MCF 10A (cell line): Measurements from ENCODE around the gene NIN. TPM values are rescaled to one million over a fixed set of nuclear protein-coding genes. Genes with fewer than 3 reads are reported as not detected.

Experiments used
- BruUV-seq: library from RNA; stranded (reverse); fragments of 400-500 nt; replicated peaks from 2 replicates; lab custom pipeline; 2021; lab: Mats Ljungman, UMichigan
- CTCF ChIA-PET: fragments of 300-600 bp; sonication (Branson Sonifier 250); formaldehyde crosslinking; extraction: SDS; loops from one replicate; lab custom pipeline; 2021; ENCODE audit warnings: antibody characterized with exemption, inconsistent platforms; lab: Yijun Ruan, JAX
- POLR2A ChIA-PET: fragments of 300-600, 350-650 bp; sonication (Branson Sonifier 250); formaldehyde crosslinking; extraction: SDS; loops from one replicate; lab custom pipeline; 2020; ENCODE audit warnings: antibody characterized with exemption, inconsistent platforms; lab: Yijun Ruan, JAX
- DNase-seq: peaks from one replicate; pipeline ENCODE4 v3.0.0-alpha.2; 2018; ENCODE audit not compliant: unreplicated experiment
- H3K27ac Mint-ChIP-seq: one replicate; pipeline ENCODE4 v1.8.0; 2022; ENCODE audit warnings: mild to moderate bottlenecking, low read depth, mixed read lengths; ENCODE audit not compliant: unreplicated experiment
- H3K27me3 Mint-ChIP-seq: one replicate; pipeline ENCODE4 v1.8.0; 2022; ENCODE audit warnings: mixed read lengths; ENCODE audit not compliant: insufficient read depth, unreplicated experiment
- H3K36me3 Mint-ChIP-seq: one replicate; pipeline ENCODE4 v1.8.0; 2022; ENCODE audit warnings: mild to moderate bottlenecking, moderate library complexity, mixed read lengths; ENCODE audit not compliant: insufficient read depth, unreplicated experiment
- H3K4me1 Mint-ChIP-seq: one replicate; pipeline ENCODE4 v1.8.0; 2022; ENCODE audit warnings: mixed read lengths; ENCODE audit not compliant: insufficient read depth, unreplicated experiment
- H3K4me3 Mint-ChIP-seq: one replicate; pipeline ENCODE4 v1.8.0; 2022; ENCODE audit warnings: mild to moderate bottlenecking, moderate library complexity, mixed read lengths; ENCODE audit not compliant: unreplicated experiment
- H3K9me3 Mint-ChIP-seq: one replicate; pipeline ENCODE4 v1.8.0; 2022; ENCODE audit warnings: mixed read lengths; ENCODE audit not compliant: unreplicated experiment
- intact Hi-C: fragments of 100-400 bp; cut with micrococcal nuclease; formaldehyde crosslinking; loops from 2 replicates; pipeline ENCODE4 v1.14.1; 2022
- total RNA-seq: library from RNA; stranded (reverse); gene quantifications from 2 replicates; pipeline ENCODE4 v1.2.3, GENCODE V29; 2022
- TF ChIP-seq, protein P1 (sequence below): fragments of 200-600 bp; IDR thresholded peaks from one replicate; pipeline ENCODE4 v1.8.0; 2022; ENCODE audit warnings: antibody characterized with exemption, mild to moderate bottlenecking; ENCODE audit not compliant: unreplicated experiment

The NIN gene
- total RNA-seq, 1 experiment from 2014 or later, result 33.0 TPM

DNA sequence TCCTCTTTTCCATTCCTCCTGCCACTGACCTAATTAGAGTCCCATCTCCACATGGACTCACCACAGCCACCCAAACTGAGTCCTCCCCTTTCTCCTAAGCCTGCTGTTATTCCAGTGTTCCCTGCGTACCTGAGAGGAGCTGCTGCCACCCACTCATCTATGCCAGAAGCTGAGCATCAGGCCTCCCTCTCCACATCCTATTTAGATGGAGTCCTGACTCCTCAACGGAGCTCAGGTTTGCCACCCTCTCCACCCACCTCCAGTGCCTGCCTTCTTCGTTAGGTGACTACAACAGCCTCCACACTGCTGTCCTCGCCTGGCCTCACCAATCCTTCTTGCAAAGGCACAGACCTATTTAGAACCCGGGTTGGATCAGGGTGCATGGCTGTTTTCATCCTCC is 25.7 kb upstream of the NIN start:
- ChIA-PET POLR2A (no interaction called here), CTCF (interaction anchor here (0.6 to 1.3 kb wide), 5 partner anchors 9 to 1371 kb away, joined by 3 to 5 read pairs (median 4); no protein-coding TSS in a partner anchor)
- peaks cover 6% of the 10 kb centered on the region for H3K36me3 Mint-ChIP-seq

DNA sequence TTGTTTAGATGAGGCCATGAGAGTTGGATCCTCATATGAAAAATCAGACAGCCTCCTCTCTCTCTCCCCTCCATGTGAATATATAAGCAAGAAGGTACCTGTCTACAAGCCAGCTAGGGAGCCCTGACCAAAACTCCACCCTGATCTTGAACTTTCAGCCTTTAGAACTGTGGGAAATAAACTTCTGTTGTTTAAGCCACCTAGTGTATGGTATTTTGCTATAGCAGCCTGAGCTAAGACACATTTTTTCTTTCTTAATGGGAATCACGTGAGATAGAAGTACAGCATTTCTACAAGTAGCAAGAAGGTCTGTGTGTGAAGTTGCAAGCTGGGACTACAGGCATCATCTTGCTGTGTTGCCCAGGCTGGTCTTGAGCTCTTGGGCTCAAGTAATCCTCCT is 24.6 kb upstream of the NIN start:
- Mint-ChIP-seq H3K9me3 (no peaks in the 10 kb centered on the region), H3K27me3 (no peaks in the 10 kb centered on the region), H3K4me1 (no peaks in the 10 kb centered on the region), H3K27ac (no peak overlapping the region), H3K4me3 (no peak overlapping the region), H3K36me3 (peaks cover 6% of the 10 kb centered on the region)
- CTCF ChIA-PET, result interaction anchor here (0.6 to 0.8 kb wide), 3 partner anchors 18 to 317 kb away, joined by 3 read pairs; no protein-coding TSS in a partner anchor
- BruUV-seq, result no TSS peak
- intact Hi-C loops, result no loop called here
- TF ChIP-seq, protein P1, sequence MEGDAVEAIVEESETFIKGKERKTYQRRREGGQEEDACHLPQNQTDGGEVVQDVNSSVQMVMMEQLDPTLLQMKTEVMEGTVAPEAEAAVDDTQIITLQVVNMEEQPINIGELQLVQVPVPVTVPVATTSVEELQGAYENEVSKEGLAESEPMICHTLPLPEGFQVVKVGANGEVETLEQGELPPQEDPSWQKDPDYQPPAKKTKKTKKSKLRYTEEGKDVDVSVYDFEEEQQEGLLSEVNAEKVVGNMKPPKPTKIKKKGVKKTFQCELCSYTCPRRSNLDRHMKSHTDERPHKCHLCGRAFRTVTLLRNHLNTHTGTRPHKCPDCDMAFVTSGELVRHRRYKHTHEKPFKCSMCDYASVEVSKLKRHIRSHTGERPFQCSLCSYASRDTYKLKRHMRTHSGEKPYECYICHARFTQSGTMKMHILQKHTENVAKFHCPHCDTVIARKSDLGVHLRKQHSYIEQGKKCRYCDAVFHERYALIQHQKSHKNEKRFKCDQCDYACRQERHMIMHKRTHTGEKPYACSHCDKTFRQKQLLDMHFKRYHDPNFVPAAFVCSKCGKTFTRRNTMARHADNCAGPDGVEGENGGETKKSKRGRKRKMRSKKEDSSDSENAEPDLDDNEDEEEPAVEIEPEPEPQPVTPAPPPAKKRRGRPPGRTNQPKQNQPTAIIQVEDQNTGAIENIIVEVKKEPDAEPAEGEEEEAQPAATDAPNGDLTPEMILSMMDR, result no peak
- DNase-seq, result no peak
- POLR2A ChIA-PET, result no interaction called here

More for the DNA sequence above, 25.7 kb upstream of the NIN start:
- no TSS peak for BruUV-seq
- Mint-ChIP-seq H3K27me3 (no peaks in the 10 kb centered on the region), H3K4me1 (no peaks in the 10 kb centered on the region), H3K27ac (no peak overlapping the region), H3K4me3 (no peak overlapping the region), H3K9me3 (no peaks in the 10 kb centered on the region)
- intact Hi-C loops, result no loop called here
- TF ChIP-seq, protein P1, result no peak
- DNase-seq, result no peak

DNA sequence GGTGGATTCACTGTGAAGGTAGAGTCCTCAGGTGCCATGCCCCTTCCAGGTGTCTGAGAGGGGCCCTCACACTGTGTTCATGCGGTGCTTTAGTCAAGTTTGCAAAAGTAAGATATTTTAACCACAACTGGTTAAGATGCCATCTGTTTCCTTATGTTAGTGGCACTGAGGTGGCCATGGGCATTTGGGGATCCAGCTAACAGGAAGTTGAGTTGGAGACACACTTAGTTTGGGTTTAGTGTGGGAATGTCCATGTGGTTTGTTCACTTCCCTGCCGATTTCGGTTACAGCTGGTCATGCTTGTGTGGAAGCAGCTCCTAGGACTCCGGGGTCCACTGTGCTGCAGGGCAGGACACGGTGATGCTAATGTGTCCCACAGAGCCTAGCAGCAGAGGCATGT is 23.6 kb upstream of the NIN start:
- Mint-ChIP-seq H3K9me3 (no peaks in the 10 kb centered on the region), H3K4me3 (no peak overlapping the region), H3K27me3 (no peaks in the 10 kb centered on the region), H3K36me3 (peaks cover 6% of the 10 kb centered on the region), H3K4me1 (no peaks in the 10 kb centered on the region), H3K27ac (no peak overlapping the region)
- POLR2A ChIA-PET, result interaction anchor here (0.5 to 1.0 kb wide), 2 partner anchors 24 to 1750 kb away, joined by 3 to 4 read pairs; partner anchors contain the start of gene NIN
- TF ChIP-seq, protein P1, result no peak
- BruUV-seq, result no TSS peak
- CTCF ChIA-PET, result interaction anchor here (0.6 to 1.3 kb wide), 4 partner anchors 25 to 315 kb away, joined by 3 to 4 read pairs (median 4); no protein-coding TSS in a partner anchor
- no peak for DNase-seq
- intact Hi-C loops, result no loop called here

DNA sequence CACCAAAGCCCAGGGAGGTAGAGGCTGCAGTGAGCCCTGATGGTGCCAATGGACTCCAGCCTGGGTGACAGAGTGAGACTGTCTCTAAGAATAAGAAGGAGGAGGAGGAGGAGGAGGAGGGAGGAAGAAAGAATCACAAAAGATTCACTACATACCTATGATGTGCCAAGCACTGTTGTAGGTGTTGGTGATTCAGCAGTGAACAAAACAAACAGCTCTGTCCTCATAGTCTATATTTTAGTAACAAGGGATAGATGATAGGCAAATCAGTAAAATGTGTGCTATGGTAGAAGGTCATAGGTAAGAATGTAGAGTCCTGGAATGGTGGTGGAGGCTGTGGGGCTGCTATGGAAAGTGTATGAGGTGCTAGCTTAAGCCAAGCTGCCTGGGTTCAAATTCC is 22.9 kb upstream of the NIN start:
- ChIA-PET CTCF (interaction anchor here (0.5 to 1.3 kb wide), 3 partner anchors 77 to 314 kb away, joined by 3 to 4 read pairs (median 4); no protein-coding TSS in a partner anchor), POLR2A (no interaction called here)
- no TSS peak for BruUV-seq
- Mint-ChIP-seq H3K9me3 (no peaks in the 10 kb centered on the region), H3K27me3 (no peaks in the 10 kb centered on the region), H3K36me3 (peaks cover 6% of the 10 kb centered on the region), H3K4me1 (no peaks in the 10 kb centered on the region), H3K4me3 (no peak overlapping the region), H3K27ac (no peak overlapping the region)
- intact Hi-C loops, result no loop called here
- DNase-seq, result no peak
- TF ChIP-seq, protein P1, result no peak
